Measurements from ENCODE around the gene CD36.

CD36 gene

GRCh38 chr7:80608336-80608735 lies 30.1 kb upstream of the CD36 start:
- Histone ChIP-seq H3K4me3 (ENCODE audit: low read depth, low read length) (no peak overlapping the region), H3K27me3 (ENCODE audit: control insufficient read depth, insufficient read depth, low read length) (no peaks in the 10 kb centered on the region), H3K4me1 (ENCODE audit: control insufficient read depth, insufficient read depth, low read length) (no peaks in the 10 kb centered on the region), H3K27ac (ENCODE audit: low read depth, low read length) (no peak overlapping the region), H3K9ac (ENCODE audit: low read length) (no peak overlapping the region), H3K36me3 (ENCODE audit: control insufficient read depth, insufficient read depth, low read length) (no peaks in the 10 kb centered on the region), H3K9me3 (ENCODE audit: control insufficient read depth, insufficient read depth, low read depth, low read length) (no peaks in the 10 kb centered on the region)

- H3K9ac ChIP-seq (ENCODE audit: low read length), result no peak overlapping the region
- no peaks in the 10 kb centered on the region for H3K36me3 ChIP-seq (ENCODE audit: control insufficient read depth, insufficient read depth, low read length)
- no peak overlapping the region for H3K4me3 ChIP-seq (ENCODE audit: low read depth, low read length)
- no peaks in the 10 kb centered on the region for H3K9me3 ChIP-seq (ENCODE audit: control insufficient read depth, insufficient read depth, low read depth, low read length)
- 0 out of 2 replicates have a peak, but pooled peaks cover 11% of the 10 kb centered on the region for H3K4me1 ChIP-seq (ENCODE audit: control insufficient read depth, insufficient read depth, low read length)
- H3K27ac ChIP-seq (ENCODE audit: low read depth, low read length), result no peak overlapping the region
- no peaks in the 10 kb centered on the region for H3K27me3 ChIP-seq (ENCODE audit: control insufficient read depth, insufficient read depth, low read length)
Measured at GRCh38 chr7:80609751-80610150, 28.7 kb upstream of the CD36 start.

GRCh38 chr7:80611353-80611752 lies 27.1 kb upstream of the CD36 start:
- Histone ChIP-seq H3K4me1 (ENCODE audit: control insufficient read depth, insufficient read depth, low read length) (0 out of 2 replicates have a peak, but pooled peaks cover 13% of the 10 kb centered on the region), H3K27ac (ENCODE audit: low read depth, low read length) (no peak overlapping the region), H3K9ac (ENCODE audit: low read length) (no peak overlapping the region), H3K27me3 (ENCODE audit: control insufficient read depth, insufficient read depth, low read length) (no peaks in the 10 kb centered on the region), H3K4me3 (ENCODE audit: low read depth, low read length) (no peak overlapping the region), H3K9me3 (ENCODE audit: control insufficient read depth, insufficient read depth, low read depth, low read length) (no peaks in the 10 kb centered on the region), H3K36me3 (ENCODE audit: control insufficient read depth, insufficient read depth, low read length) (no peaks in the 10 kb centered on the region)

GRCh38 chr7:80611779-80612178 lies 26.7 kb upstream of the CD36 start:
- no peaks in the 10 kb centered on the region for H3K36me3 ChIP-seq (ENCODE audit: control insufficient read depth, insufficient read depth, low read length)
- H3K27ac ChIP-seq (ENCODE audit: low read depth, low read length), result no peak overlapping the region
- H3K9ac ChIP-seq (ENCODE audit: low read length), result no peak overlapping the region
- 0 out of 2 replicates have a peak, but pooled peaks cover 13% of the 10 kb centered on the region for H3K4me1 ChIP-seq (ENCODE audit: control insufficient read depth, insufficient read depth, low read length)
- no peak overlapping the region for H3K4me3 ChIP-seq (ENCODE audit: low read depth, low read length)
- no peaks in the 10 kb centered on the region for H3K27me3 ChIP-seq (ENCODE audit: control insufficient read depth, insufficient read depth, low read length)
- no peaks in the 10 kb centered on the region for H3K9me3 ChIP-seq (ENCODE audit: control insufficient read depth, insufficient read depth, low read depth, low read length)

DNA sequence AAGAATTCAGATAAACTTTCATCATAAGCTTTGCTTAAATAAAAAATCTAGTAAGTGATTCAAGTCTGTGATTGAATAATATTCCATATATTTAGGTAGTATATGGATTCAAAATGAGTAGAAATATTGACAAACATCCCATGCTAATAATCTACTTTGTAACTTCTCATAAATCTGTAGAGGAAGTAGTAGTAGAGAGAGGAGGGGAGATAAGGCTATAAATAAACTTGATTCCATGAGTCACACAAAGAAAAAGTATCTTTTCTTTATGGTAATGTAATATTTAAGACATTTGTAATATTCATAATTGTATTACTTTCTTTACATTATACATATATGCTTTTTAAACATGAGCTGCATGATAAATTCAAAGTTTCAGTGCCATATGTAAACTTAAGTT lies 25.6 kb upstream of the CD36 start:
- H3K27ac ChIP-seq (ENCODE audit: low read depth, low read length), result no peak overlapping the region
- no peaks in the 10 kb centered on the region for H3K36me3 ChIP-seq (ENCODE audit: control insufficient read depth, insufficient read depth, low read length)
- no peak overlapping the region for H3K4me3 ChIP-seq (ENCODE audit: low read depth, low read length)
- H3K9ac ChIP-seq (ENCODE audit: low read length), result no peak overlapping the region
- H3K4me1 ChIP-seq (ENCODE audit: control insufficient read depth, insufficient read depth, low read length), result 0 out of 2 replicates have a peak, but pooled peaks cover 13% of the 10 kb centered on the region
- H3K9me3 ChIP-seq (ENCODE audit: control insufficient read depth, insufficient read depth, low read depth, low read length), result no peaks in the 10 kb centered on the region
- no peaks in the 10 kb centered on the region for H3K27me3 ChIP-seq (ENCODE audit: control insufficient read depth, insufficient read depth, low read length)

- no peaks in the 10 kb centered on the region for H3K9me3 ChIP-seq (ENCODE audit: control insufficient read depth, insufficient read depth, low read depth, low read length)
- H3K4me3 ChIP-seq (ENCODE audit: low read depth, low read length), result no peak overlapping the region
- no peak overlapping the region for H3K27ac ChIP-seq (ENCODE audit: low read depth, low read length)
- H3K27me3 ChIP-seq (ENCODE audit: control insufficient read depth, insufficient read depth, low read length), result no peaks in the 10 kb centered on the region
- no peak overlapping the region for H3K9ac ChIP-seq (ENCODE audit: low read length)
- 0 out of 2 replicates have a peak, but pooled peaks cover 13% of the 10 kb centered on the region for H3K4me1 ChIP-seq (ENCODE audit: control insufficient read depth, insufficient read depth, low read length)
- H3K36me3 ChIP-seq (ENCODE audit: control insufficient read depth, insufficient read depth, low read length), result no peaks in the 10 kb centered on the region
Measured at GRCh38 chr7:80613519-80613918, 24.9 kb upstream of the CD36 start.

DNA sequence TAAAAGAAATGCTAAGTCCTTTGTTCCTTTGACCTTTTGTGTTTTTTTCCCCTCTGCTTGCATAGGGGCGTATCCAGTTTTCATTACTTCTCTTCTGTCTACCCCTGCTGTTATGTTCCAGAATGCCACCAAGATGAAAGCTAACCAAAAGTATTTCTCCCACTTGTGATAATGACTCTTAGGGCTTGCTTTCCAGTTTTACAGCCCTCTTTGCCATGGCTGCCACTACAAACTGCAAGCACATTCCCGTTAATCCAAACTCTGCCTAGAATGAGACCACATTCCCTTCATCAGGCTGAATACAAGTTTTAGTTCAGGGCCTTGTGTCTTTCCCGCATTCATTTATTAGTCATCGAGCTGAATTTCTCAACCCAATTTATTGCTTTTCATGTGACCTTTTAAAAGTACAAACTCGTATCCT lies 23.6 kb upstream of the CD36 start:
- H3K9ac ChIP-seq (ENCODE audit: low read length), result no peak overlapping the region
- H3K4me3 ChIP-seq (ENCODE audit: low read depth, low read length), result no peak overlapping the region
- no peak overlapping the region for H3K27ac ChIP-seq (ENCODE audit: low read depth, low read length)
- 0 out of 2 replicates have a peak, but pooled peaks cover 13% of the 10 kb centered on the region for H3K4me1 ChIP-seq (ENCODE audit: control insufficient read depth, insufficient read depth, low read length)
- H3K36me3 ChIP-seq (ENCODE audit: control insufficient read depth, insufficient read depth, low read length), result no peaks in the 10 kb centered on the region
- H3K9me3 ChIP-seq (ENCODE audit: control insufficient read depth, insufficient read depth, low read depth, low read length), result peaks cover 7% of the 10 kb centered on the region; the same call in 1 of the 2 replicates
- H3K27me3 ChIP-seq (ENCODE audit: control insufficient read depth, insufficient read depth, low read length), result no peaks in the 10 kb centered on the region

- peaks cover 10% of the 10 kb centered on the region; the same call in 1 of the 2 replicates for H3K9me3 ChIP-seq (ENCODE audit: control insufficient read depth, insufficient read depth, low read depth, low read length)
- no peak overlapping the region for H3K27ac ChIP-seq (ENCODE audit: low read depth, low read length)
- no peaks in the 10 kb centered on the region for H3K27me3 ChIP-seq (ENCODE audit: control insufficient read depth, insufficient read depth, low read length)
Measured at GRCh38 chr7:80618096-80618495, 20.3 kb upstream of the CD36 start.

GRCh38 chr7:80619741-80620140 lies 18.7 kb upstream of the CD36 start:
- Histone ChIP-seq H3K4me3 (ENCODE audit: low read depth, low read length) (no peak overlapping the region), H3K27me3 (ENCODE audit: control insufficient read depth, insufficient read depth, low read length) (no peaks in the 10 kb centered on the region), H3K27ac (ENCODE audit: low read depth, low read length) (no peak overlapping the region), H3K9me3 (ENCODE audit: control insufficient read depth, insufficient read depth, low read depth, low read length) (peaks cover 10% of the 10 kb centered on the region; the same call in 1 of the 2 replicates), H3K9ac (ENCODE audit: low read length) (no peak overlapping the region), H3K4me1 (ENCODE audit: control insufficient read depth, insufficient read depth, low read length) (0 out of 2 replicates have a peak, but pooled peaks cover 9% of the 10 kb centered on the region), H3K36me3 (ENCODE audit: control insufficient read depth, insufficient read depth, low read length) (no peaks in the 10 kb centered on the region)

More at GRCh38 chr7:80618096-80618495, 20.3 kb upstream of the CD36 start:
- H3K4me1 ChIP-seq (ENCODE audit: control insufficient read depth, insufficient read depth, low read length), result 0 out of 2 replicates have a peak, but pooled peaks cover 13% of the 10 kb centered on the region
- no peak overlapping the region for H3K9ac ChIP-seq (ENCODE audit: low read length)
- H3K36me3 ChIP-seq (ENCODE audit: control insufficient read depth, insufficient read depth, low read length), result no peaks in the 10 kb centered on the region
- H3K4me3 ChIP-seq (ENCODE audit: low read depth, low read length), result no peak overlapping the region

DNA sequence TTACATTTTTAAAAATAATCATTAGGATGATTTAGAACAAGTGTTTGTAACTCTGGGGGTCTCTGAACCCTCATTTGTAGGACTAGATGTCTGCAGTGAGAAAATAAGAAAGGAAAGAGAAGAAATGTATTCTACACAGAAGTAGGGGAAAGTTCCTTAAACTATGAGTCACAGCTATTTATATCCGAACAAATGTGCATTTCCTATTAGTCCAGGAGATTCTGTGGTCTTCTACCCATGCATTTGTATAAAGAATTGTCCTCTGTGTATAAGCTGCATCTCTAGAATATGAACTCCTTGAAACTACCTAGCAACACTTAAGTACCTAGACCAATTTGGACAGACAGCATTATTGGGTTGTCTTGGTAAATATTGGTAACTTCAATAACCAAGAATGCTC lies 15.9 kb upstream of the CD36 start:
- Histone ChIP-seq H3K9ac (ENCODE audit: low read length) (no peak overlapping the region), H3K4me3 (ENCODE audit: low read depth, low read length) (no peak overlapping the region), H3K27me3 (ENCODE audit: control insufficient read depth, insufficient read depth, low read length) (no peaks in the 10 kb centered on the region), H3K4me1 (ENCODE audit: control insufficient read depth, insufficient read depth, low read length) (0 out of 2 replicates have a peak, but pooled peaks cover 7% of the 10 kb centered on the region), H3K27ac (ENCODE audit: low read depth, low read length) (no peak overlapping the region), H3K36me3 (ENCODE audit: control insufficient read depth, insufficient read depth, low read length) (no peaks in the 10 kb centered on the region), H3K9me3 (ENCODE audit: control insufficient read depth, insufficient read depth, low read depth, low read length) (peaks cover 10% of the 10 kb centered on the region; the same call in 1 of the 2 replicates)

DNA sequence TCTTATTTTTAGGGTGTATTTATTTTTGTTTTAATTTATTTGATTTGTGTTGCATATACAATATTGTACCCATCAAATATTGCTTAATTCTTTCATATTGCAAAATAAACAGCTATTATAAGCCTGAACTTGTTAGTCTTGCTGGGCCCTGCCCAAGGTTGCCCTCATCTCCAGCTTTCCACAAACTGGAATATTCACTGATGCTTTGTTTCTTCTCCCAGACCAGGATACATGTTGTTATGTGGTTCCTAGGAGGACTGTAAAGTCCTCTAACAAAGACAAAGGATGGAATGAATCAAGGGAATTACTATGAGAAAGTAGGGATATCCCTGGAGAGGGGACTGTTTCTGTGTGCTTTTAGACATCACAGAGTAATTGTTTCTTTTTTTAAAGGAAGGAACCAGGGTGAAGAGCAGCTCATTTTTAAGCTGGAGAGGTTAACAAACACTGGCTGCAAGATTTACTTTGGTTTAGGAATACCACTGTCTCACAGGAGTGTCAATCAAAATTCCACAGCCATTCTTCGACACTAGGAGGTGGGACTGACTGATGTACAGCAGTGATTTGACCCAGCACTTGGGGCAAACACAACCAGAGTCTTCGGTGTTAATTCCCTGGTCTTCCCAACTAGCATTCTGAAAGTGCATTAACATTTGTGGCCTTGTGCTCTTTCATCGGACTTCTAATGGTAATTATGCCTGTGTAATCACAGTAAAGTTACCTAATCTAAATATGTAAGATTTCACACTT lies 14.8 kb upstream of the CD36 start:
- Histone ChIP-seq H3K36me3 (ENCODE audit: control insufficient read depth, insufficient read depth, low read length) (no peaks in the 10 kb centered on the region), H3K9me3 (ENCODE audit: control insufficient read depth, insufficient read depth, low read depth, low read length) (peaks cover 10% of the 10 kb centered on the region; the same call in 1 of the 2 replicates), H3K9ac (ENCODE audit: low read length) (no peak overlapping the region), H3K4me1 (ENCODE audit: control insufficient read depth, insufficient read depth, low read length) (0 out of 2 replicates have a peak, but pooled peaks cover 7% of the 10 kb centered on the region), H3K27me3 (ENCODE audit: control insufficient read depth, insufficient read depth, low read length) (no peaks in the 10 kb centered on the region), H3K27ac (ENCODE audit: low read depth, low read length) (no peak overlapping the region), H3K4me3 (ENCODE audit: low read depth, low read length) (no peak overlapping the region)
